Measurements from ENCODE around the gene SDF4.

SDF4 gene

GRCh38 chr1:1228596-1229321, 3.0 kb downstream of the SDF4 start:
- TF ChIP-seq CTCF (IDR thresholded peaks at IDR 0.05; ENCODE audit: low read depth, low read length, missing control alignments) = no peak
- no peak for DNase-seq (ENCODE audit: extremely low read depth, low read depth)
- H3K4me3 ChIP-seq (replicated peaks; ENCODE audit: low read depth, low read length) = no peak overlapping the region

GRCh38 chr1:1228187-1228586, 3.6 kb downstream of the SDF4 start:
- DNase-seq (ENCODE audit: extremely low read depth, low read depth) = no peak
- TF ChIP-seq CTCF (IDR thresholded peaks at IDR 0.05; ENCODE audit: low read depth, low read length, missing control alignments) = no peak
- H3K4me3 ChIP-seq (replicated peaks; ENCODE audit: low read depth, low read length) = no peak overlapping the region

GRCh38 chr1:1227386-1227785, 4.4 kb downstream of the SDF4 start:
- no peak overlapping the region for H3K4me3 ChIP-seq (replicated peaks; ENCODE audit: low read depth, low read length)
- DNase-seq (ENCODE audit: extremely low read depth, low read depth) = no peak
- no peak for TF ChIP-seq CTCF (IDR thresholded peaks at IDR 0.05; ENCODE audit: low read depth, low read length, missing control alignments)

- H3K4me3 ChIP-seq (replicated peaks; ENCODE audit: low read depth, low read length) = no peak overlapping the region
- no peak for DNase-seq (ENCODE audit: extremely low read depth, low read depth)
- no peak for TF ChIP-seq CTCF (IDR thresholded peaks at IDR 0.05; ENCODE audit: low read depth, low read length, missing control alignments)
These were observed 5.0 kb downstream of the SDF4 start for GRCh38 chr1:1226566-1227362.

GRCh38 chr1:1225913-1226312, 5.9 kb downstream of the SDF4 start:
- TF ChIP-seq CTCF (IDR thresholded peaks at IDR 0.05; ENCODE audit: low read depth, low read length, missing control alignments) = no peak
- no peak for DNase-seq (ENCODE audit: extremely low read depth, low read depth)
- H3K4me3 ChIP-seq (replicated peaks; ENCODE audit: low read depth, low read length) = no peak overlapping the region

GRCh38 chr1:1225238-1225845, 6.5 kb downstream of the SDF4 start:
- no peak for TF ChIP-seq CTCF (IDR thresholded peaks at IDR 0.05; ENCODE audit: low read depth, low read length, missing control alignments)
- no peak overlapping the region for H3K4me3 ChIP-seq (replicated peaks; ENCODE audit: low read depth, low read length)
- no peak for DNase-seq (ENCODE audit: extremely low read depth, low read depth)

All from HFF-Myc (cell line).